HG03060 (cell line): ENCODE data around the gene MCEMP1.

Experiments used
- ATAC-seq: cut with Tn5 transposase; IDR thresholded peaks from one replicate; pipeline ENCODE4 v1.9.1; 2021; ENCODE audit warnings: low read depth, moderate number of reproducible peaks; ENCODE audit not compliant: unreplicated experiment

The MCEMP1 gene

GRCh38 chr19:7670150-7670783 is 6.6 kb upstream of the MCEMP1 start:
- ATAC-seq: no peak

- ATAC-seq: no peak
Measured at GRCh38 chr19:7670790-7671189, 6.1 kb upstream of the MCEMP1 start.

- no peak for ATAC-seq
Measured at GRCh38 chr19:7672522-7672921, 4.4 kb upstream of the MCEMP1 start.

GRCh38 chr19:7674010-7675005 is 2.6 kb upstream of the MCEMP1 start:
- ATAC-seq: no peak

GRCh38 chr19:7676376-7676775 is 514 bp upstream of the MCEMP1 start:
- no peak for ATAC-seq

- ATAC-seq: no peak
Measured at GRCh38 chr19:7677669-7678311, 900 bp downstream of the MCEMP1 start.

GRCh38 chr19:7678971-7679751 is 2.3 kb downstream of the MCEMP1 start:
- ATAC-seq: no peak

GRCh38 chr19:7679771-7680605 is 3.1 kb downstream of the MCEMP1 start:
- no peak for ATAC-seq

- no peak for ATAC-seq
Measured at GRCh38 chr19:7680606-7681339, 3.9 kb downstream of the MCEMP1 start, which contains the start of gene TRAPPC5. TSS of gene TRAPPC5 (plus strand) at chr19:7680833. CDS start at chr19:7682254, 1,421 bp downstream.

GRCh38 chr19:7681340-7682174 is 4.7 kb downstream of the MCEMP1 start:
- ATAC-seq: no peak

- no peak for ATAC-seq
Measured at GRCh38 chr19:7682175-7682855, 5.4 kb downstream of the MCEMP1 start.

- ATAC-seq: no peak
Measured at GRCh38 chr19:7685546-7686445, 8.9 kb downstream of the MCEMP1 start.

GRCh38 chr19:7687177-7687576 is 10.3 kb downstream of the MCEMP1 start:
- no peak for ATAC-seq

GRCh38 chr19:7689165-7689564 is 12.3 kb downstream of the MCEMP1 start:
- no peak for ATAC-seq

GRCh38 chr19:7690779-7691258 is 13.9 kb downstream of the MCEMP1 start:
- no peak for ATAC-seq

- ATAC-seq: no peak
Measured at GRCh38 chr19:7691497-7691896, 14.6 kb downstream of the MCEMP1 start.
